Measurements from ENCODE around the gene IGSF23.

Gene IGSF23

DNA sequence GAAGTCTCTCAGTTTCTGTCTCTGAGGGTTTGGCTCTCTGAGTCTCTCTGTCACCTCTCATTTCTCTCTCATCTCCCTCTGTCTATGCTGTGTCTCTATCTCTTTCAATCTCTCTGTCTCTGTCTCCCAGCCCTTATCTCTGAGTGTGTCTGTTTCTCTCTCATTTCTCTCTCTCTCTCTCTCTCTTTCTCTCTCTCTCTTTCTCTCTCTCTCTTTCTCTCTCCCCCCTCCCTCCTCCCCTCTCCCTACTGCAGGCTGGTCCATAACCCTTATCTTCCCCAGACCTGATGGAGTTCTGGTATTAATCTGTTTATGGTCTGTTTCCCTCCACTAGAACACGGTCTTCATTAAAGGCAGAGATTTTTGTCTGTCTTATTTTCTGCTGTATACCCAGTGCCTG, 29.0 kb downstream of the IGSF23 start:
- no peak for FAIRE-seq

DNA sequence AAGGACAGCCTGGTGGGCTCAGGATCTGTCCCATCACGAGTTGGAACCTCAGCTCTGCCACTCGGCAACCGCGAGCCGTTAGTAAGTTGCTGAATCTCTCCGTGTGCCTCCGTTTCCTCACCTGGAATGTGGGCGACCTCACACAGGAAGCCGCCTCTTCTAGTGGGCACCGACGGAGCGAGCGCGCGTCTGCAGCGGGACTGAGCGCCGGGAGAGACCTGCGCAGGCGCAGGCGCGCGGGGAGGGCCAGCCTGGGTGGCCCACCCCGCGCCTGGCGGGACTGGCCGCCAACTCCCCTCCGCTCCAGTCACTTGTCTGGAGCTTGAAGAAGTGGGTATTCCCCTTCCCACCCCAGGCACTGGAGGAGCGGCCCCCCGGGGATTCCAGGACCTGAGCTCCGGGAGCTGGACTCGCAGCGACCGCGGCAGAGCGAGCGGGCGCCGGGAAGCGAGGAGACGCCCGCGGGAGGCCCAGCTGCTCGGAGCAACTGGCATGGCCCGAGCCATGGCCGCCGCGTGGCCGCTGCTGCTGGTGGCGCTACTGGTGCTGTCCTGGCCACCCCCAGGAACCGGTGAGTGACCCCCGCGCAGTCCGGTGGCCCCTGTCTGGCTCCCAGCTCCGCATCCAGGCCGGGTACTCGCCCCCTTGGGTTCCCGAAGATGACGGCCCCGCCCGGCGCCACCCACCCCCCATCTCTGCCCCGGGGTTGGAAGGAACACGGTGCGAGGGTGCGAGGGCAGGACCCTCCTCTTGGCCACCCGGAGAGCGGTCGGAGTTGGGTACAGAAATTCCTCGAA, 30.4 kb downstream of the IGSF23 start, which contains the start of gene PVR:
Gene PVR (plus strand): TSS at position 306 of the 797 bp plus-strand sequence. CDS start 187 bp downstream, at position 493.
- FAIRE-seq = no peak

DNA sequence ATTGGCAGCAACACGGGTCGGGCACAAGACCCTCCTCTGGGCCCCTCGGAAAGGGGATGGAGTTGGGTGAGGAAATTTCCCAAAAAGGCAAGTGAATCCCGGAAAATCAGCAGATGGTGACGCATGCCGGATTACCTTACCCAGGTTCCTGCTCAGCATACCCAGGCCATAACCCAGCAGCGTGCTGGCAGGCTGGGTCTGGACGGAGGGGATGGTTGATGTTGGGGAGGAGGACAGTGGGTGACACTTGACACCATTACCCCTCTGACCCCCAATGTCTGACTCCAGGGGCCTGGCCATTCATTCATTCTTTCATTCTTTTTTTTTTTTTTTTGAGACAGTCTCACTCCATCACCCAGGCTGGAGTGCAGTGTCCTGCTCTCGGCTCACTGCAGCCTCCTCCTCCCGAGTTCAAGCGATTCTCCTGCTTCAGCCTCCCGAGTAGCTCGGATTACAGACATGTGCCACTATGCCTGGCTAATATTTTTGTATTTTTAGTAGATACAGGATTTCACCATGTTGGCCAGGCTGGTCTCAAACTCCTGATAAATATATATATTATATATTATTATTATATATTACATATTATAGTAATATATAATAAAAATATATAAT, 31.1 kb downstream of the IGSF23 start:
- FAIRE-seq = no peak

DNA sequence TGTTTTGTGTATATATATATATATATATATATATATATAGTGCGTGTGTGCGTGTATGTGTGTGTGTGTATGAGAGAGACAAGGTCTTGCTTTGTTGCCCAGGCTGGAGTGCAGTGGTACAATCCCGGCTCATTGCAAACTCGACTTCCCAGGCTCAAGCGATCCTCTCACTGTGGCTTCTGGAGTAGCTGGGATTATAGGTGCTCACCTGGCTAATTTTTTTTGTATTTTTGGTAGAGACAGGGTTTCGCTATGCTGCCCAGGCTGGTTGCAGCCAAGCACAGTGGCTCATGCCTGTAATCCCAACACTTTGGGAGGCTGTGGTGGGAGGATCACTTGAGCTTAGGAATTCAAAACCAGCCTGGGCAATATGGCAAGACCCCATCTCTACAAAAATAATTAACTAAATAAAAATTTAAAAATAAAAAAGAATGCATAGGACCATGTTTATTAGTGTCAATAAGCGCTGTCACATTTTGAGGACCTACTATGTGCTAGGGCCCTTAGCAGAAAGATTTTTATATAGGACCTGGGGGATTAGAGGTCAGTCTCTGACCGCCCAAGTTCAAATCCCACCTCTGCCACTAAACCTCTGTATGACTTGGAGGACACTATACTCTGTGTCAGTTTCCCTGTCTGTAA, 32.2 kb downstream of the IGSF23 start:
- FAIRE-seq = no peak

DNA sequence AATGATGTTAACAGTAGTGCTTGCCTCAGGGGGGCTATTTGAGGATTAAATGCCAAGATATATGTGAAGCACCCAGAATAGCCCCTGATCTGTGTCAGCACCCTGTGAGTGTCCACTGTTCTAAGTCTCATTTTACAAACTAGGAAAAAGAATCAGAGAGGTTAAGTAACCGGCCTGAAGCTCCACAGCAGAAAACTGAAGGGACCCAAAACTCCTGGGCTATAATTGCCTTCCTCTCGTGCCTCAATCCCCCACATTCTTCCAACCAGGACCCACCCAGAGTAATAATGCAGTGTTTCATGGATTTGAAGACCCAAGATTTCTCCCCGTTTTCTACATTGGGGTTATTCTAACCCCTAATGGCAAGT, 32.7 kb downstream of the IGSF23 start:
- FAIRE-seq = no peak

DNA sequence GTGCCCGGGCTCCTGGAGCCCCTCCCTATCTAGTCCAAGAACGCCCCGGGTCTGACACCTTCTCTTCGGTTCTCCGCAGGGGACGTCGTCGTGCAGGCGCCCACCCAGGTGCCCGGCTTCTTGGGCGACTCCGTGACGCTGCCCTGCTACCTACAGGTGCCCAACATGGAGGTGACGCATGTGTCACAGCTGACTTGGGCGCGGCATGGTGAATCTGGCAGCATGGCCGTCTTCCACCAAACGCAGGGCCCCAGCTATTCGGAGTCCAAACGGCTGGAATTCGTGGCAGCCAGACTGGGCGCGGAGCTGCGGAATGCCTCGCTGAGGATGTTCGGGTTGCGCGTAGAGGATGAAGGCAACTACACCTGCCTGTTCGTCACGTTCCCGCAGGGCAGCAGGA, 33.8 kb downstream of the IGSF23 start:
- no peak for FAIRE-seq

DNA sequence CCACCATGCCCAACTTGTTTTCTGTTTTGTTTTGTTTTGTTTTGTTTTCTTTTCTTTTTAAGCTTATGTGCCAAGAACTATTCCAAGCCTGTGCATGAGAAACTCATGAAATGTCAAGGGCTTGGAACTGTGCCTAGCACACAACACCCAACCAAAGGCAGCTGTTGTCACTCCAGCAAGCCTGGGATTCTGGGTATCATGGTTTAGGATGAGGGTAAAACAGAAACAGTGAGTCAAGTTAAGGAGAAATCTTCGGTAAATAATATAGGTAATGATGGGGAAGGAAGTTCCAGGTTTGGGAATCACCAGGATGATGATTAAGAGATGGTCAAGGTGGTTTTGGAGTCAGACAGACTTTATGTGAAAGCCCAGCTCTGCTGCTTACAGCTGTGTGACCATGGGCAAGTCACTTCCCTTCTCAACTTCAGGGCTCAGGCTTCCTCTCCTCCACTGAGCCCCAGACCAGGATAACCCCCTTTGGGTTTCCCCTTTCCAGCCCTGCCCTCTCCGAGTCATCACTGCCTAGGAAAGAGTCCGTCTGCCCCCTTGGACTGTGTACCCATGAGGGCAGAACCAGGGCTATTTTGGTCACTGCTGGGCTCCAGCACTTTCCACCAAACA, 35.4 kb downstream of the IGSF23 start:
- no peak for FAIRE-seq

DNA sequence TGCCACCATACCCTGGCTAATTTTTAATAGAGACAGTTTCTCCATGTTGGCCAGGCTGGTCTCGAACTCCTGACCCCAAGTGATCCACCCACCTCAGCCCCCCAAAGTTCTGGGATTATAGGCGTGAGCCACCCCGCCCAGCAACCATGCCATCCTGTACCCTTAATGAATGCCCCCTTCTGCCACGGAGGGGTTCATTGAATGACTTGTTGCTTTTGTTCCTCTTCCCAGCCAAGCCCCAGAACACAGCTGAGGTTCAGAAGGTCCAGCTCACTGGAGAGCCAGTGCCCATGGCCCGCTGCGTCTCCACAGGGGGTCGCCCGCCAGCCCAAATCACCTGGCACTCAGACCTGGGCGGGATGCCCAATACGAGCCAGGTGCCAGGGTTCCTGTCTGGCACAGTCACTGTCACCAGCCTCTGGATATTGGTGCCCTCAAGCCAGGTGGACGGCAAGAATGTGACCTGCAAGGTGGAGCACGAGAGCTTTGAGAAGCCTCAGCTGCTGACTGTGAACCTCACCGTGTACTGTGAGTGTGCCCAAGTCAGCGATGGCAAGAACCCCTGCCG, 36.3 kb downstream of the IGSF23 start:
- no peak for FAIRE-seq

DNA sequence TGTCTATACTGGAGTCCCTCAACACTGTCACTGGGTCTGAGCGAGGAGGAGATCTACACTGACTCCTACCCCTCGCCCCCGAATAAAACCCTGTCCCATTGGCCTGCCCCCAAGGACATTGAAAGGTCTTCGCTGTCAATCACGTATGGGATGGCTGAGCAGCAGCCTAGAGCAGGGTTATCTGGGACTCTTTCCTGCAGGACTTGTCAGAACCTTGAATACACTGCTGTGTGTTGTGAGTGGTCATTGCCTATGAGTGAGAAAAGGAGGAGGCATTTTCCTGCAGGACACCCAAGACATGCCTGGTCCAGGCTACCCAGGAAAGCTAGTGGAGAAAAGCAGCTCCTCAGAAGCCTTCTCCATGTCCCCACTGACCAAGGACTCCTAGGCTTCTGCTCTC, 40.0 kb downstream of the IGSF23 start:
- FAIRE-seq = no peak

DNA sequence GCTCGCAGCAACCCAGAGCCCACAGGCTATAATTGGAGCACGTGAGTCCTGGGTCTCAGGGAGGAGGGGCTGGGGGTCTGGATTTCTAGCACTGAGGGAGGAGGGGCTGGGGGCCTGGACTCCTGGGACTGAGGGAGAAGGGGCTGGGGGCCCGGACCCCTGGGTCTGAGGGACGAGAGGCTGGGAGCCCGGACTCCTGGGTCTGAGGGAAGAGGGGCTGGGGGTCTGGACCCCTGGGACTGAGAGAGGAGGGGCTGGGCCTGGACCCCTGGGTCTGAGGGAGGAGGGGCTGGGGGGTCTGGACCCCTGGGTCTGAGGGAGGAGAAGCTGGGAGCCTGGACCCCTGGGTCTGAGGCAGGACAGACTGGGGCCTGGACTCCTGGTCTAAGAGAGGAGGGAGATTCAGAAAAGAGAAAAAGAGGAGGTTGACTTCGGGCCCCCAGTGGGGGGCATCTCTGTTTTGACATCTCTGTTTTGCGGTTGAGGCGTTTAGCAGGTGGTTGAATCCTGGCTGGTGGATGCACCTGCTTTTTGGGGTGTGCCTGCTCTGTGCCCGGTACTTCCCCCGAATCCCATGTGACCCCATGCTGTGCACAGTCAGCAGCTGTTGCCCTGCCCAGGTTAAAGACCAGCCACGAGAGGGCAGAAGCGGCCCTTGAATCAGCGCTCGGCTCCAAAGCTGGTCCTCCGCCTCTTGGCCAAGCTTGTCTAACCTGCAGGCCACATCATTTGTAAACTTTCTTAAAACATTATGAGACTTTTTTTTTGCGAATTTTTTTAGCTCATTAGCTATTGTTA, 40.8 kb downstream of the IGSF23 start:
- peak; percentile 29 for FAIRE-seq

DNA sequence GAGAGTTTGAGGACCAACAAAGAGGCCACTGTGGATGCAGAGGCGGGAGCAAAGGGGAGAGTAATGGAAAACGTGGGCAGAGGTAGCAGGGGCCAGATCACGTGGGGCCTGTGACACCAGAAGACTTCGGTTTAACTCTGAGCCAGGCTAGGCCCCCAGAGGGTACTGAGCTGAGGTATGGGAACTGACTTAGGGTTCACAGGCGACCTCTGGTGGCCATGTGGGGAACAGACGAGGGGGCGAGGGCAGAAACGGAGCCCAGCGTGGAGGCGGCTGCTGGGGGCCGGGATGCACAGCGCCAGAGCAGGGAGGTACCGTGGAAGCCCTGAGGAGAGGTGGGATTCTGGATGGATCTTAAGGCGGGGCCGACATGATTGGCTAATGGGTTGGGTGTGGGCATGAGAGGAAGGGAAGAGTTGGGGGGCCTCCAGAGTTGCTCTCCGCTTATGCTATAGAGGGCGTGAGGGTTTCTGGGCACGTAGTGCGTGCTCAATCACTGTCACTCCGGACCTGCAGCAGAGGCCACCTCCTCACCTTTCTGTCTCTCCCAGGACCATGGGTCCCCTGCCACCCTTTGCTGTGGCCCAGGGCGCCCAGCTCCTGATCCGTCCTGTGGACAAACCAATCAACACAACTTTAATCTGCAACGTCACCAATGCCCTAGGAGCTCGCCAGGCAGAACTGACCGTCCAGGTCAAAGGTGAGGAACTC, 44.0 kb downstream of the IGSF23 start:
- no peak for FAIRE-seq

DNA sequence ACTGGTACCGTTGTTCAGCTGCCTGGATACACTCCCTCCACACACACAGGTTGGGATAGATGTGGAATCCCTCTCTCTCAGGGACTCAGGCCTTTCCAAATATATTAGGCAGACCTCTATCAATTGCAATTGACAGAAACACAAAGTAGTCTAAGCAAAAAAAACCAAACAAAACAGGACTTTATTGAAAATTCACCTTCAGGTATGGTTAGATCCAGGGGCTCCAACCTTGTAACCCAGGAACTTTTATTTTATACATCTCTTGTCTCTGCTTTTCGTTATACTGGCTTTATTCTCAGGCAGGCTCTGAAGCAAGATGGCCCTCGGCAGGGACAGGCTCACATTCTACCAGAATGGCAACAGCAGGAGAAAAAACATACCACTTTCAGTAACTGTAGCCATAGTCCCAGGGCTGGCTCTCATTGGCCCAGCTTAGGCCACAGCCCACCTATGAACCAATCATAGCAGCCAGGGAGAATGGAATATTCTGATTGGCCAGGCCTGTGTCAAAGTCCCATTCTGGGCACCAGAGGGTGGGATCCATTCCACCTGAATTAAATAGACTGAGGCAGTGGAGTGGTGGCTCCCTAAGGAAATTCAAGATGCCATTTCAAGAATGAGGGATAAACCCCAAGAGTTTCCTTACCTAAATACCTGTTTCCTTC, 44.8 kb downstream of the IGSF23 start:
- no peak for FAIRE-seq

DNA sequence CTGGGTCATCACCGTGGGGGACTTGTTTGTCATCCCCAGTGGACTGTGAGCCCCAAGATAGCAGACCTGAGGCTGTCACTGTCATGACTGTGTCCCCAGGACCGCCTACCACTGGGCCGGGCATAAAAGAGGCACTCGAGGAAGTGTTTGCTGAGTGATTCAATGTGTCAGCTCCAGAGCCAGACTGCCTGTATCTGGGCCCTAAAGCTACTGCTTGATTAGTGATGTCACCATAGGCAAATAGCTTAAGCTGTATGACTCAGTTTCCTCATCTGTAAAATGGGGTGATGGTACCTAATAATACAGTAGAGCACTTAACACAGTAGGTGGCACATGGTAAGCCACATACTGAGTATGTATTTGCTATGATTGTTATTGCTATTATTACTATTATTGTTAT, 46.7 kb downstream of the IGSF23 start:
- FAIRE-seq = no peak

DNA sequence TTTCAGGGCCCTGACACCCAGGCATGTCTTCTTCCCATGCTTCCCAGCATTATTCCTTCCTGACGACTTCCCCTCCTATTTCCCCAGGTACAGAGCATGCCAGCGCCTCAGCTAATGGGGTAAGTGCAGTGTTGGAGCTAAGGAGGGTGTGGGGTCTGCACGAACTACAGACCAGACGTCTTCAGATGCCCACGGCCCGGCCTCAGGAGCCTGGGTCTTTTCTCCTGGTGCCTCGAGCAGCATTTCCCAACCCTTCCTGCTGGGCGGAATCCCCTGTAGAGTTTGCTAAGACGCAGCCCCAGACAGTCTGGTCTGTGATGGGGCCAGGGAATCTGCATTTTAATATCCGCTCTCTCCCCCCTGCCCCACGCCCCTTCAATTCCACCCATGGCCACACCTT, 47.8 kb downstream of the IGSF23 start:
- no peak for FAIRE-seq

DNA sequence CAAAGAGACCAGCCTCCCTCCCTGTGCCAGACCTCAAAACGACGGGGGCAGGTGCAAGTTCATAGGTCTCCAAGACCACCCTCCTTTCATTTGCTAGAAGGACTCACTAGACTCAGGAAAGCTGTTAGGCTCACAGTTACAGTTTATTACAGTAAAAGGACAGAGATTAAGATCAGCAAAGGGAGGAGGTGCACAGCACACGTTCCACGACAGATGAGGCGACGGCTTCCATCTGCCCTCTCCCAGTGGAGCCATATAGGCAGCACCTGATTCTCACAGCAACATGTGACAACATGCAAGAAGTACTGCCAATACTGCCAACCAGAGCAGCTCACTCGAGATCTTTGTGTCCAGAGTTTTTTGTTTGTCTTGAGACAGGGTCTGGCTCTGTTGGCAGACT, 48.5 kb downstream of the IGSF23 start:
- no peak for FAIRE-seq

DNA sequence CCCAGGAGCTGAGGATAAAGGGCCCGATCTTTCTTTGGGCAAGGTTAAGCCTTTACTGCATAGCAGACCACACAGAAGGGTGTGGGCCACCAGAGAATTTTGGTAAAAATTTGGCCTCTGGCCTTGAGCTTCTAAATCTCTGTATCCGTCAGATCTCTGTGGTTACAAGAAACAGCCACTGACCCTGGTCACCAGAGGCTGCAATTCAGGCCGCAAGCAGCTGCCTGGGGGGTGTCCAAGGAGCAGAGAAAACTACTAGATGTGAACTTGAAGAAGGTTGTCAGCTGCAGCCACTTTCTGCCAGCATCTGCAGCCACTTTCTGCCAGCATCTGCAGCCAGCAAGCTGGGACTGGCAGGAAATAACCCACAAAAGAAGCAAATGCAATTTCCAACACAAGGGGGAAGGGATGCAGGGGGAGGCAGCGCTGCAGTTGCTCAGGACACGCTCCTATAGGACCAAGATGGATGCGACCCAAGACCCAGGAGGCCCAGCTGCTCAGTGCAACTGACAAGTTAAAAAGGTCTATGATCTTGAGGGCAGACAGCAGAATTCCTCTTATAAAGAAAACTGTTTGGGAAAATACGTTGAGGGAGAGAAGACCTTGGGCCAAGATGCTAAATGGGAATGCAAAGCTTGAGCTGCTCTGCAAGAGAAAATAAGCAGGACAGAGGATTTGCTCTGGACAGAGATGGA, 49.5 kb downstream of the IGSF23 start:
- no peak for FAIRE-seq

DNA sequence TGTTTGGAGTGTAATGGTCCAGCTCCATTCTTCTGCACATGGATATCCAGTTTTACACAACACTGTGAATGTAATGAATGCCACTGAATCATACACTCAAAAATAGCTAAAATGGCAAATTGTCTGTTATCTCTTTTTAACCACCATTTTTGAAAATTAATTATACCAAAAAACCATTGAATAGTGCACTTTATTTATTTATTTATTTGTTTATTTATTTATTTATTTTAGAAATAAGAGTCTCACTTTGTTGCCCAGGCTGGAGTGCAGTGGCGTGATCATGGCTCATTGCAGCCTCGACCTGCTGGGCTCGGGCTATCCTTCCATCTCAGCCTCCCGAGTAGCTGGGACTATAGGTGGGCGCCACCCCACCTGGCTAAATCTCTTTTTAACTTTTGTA, 50.6 kb downstream of the IGSF23 start:
- no peak for FAIRE-seq

DNA sequence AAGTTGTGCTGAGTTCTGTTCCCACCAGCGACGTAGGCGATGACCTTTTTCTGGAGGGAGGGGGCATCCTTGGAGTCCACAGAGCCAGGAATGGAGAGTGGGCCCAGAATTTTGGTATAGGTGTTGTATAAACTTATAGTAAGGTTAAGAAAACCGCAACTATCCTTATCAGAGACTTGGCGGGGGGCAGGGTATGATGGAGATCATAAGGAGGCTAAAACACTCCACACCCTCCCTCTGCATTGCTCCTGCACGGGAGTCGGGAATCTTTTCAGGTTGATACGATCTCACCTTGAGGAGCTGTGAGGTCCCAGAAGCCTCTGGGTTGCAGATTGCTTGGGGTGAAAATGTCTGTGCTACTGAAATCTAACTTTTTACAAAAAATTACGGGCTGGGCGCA, 51.6 kb downstream of the IGSF23 start:
- no peak for FAIRE-seq

DNA sequence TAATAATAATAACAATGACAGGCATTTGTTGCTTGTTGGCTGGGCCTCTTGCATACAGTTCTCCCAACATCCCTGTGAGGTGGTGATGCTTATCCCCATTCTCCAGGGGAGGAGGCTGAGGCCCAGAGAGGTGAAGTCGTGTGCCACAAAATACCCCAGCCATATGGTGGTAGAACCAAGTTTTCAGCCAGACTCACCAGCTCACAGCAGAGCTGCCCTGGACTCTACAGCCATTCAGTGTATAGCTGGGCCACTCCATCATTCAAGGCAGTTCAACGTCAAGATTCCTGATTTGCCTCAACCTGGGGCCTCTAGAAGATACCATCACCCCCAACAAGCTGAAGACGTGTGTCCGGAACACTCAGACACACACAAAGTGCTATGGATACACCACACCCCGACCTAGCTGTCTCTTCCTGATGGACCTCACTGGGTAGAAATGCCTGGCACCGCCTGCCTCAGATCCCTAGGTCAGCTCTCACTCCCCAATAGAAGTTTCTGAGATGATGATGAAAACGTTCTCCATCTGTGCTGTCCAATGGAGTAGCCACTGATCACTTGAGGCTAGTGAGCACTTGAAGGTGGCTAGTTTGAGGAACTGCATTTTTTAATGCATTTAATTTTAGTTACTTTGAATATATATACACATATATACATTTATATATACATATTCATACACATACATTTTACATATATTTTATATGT, 53.6 kb downstream of the IGSF23 start:
- no peak for FAIRE-seq

Measured in TTC549 (cell line).